Measurements from ENCODE around the gene NAA60.

The NAA60 gene

DNA sequence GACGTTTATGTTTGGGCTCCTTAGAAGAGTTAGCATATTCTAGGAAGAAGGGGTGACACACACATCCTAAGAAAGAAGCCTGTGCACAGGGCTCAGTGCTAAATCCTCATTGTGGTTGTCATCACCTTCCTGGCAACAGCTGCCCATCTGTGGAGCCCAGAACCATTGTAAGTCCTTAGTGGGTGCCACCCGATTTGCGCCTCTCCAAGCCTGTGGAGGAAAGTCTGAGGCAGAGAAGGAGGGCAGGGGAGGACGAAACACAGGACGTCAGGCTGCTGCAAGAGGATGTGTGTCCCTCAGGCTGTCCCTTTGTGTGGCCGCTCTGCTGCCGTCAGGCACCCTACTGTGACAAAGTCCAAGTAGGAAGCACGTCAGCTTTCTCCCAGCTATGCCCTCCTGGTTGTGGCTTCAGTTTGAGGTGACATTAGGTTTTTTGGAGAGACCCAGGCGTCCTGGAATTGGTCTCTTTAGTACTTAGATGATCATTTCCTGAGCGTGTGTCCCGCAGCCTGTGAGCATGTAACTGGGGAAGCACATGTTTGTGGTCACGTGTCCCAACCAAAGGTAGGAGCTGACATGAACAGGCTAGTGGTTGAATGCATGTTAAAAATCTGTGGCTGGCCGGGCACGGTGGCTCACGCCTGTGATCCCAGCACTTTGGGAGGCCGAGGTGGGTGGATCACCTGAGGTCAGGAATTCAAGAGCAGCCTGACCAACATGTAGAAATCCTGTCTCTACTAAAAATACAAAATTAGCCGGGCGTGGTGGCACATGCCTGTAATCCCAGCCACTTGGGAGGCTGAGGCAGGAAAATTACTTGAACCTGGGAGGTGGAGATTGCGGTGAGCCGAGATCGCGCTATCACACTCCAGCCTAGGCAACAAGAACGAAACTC lies 68.1 kb downstream of the NAA60 start:
- peak in 1 of 5 donors; percentile 38 for DNase-seq

DNA sequence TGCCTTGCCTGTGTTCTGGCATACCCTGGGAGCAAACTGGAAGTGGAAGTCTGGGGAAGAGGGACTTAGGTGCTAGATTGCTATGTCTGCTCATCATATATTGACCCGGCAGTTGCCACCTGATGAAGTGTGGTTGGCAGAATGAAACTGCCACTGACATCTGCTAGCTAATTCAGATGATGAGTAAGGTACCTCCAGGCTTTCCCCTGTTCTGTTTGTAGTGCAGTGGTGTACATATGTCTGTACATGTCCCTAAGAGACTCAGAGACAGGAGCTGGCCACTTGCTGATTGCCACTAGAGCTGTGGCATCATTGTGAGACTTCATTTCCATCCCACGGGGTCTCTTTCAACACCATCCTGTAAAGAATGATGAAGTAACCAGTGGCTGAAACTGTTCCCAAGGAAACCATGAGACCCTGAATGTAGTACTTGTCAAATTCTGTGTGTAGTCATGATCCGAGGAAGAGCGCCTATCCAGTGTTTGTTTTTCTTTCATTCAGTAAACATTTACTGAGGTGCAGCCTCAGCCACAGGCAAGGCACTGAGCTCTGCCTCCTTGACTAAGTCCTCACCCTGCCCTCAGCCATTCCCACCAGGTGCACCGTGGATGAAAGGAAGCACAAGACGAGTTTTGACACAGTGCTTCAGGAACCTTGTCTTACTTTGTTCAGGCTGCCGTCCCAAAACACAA lies 70.6 kb downstream of the NAA60 start:
- DNase-seq: no peak

DNA sequence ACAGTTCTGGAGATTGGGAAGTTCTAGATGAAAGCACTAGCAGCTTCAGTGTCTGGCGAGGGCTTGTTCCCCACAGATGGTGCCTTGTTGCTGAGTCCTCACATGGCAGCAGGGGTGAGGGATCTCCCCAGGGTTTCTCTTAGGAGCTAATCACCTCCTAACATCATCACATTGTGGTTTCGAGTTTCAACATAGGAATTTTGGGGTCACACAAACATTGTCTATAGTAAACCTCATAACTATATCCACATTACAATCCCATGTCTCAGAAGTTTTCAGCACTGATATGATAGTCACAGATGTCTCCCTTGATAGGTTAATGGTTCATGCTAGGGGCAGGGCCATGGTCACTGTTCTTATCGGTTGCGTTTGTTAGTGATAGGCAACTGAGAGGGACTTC lies 71.1 kb downstream of the NAA60 start:
- no peak for DNase-seq

DNA sequence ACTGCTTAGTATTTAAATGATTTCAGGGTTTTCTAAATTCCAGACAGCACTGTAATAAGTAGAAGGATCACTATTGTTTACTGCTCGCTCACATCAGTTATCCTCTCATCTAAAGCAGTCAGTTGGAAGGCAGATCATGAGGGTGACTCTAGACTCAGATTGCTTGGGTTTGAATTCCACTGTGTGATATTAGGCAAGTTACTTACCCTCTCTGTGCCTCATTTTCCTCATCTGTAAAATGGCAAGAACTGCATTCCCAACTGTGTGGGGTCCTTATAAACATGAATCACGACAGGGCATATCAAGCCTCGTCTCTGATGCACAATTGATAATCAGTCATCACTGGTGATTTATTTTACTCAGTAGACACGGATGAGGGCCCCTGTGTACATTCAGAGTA lies 72.4 kb downstream of the NAA60 start:
- no peak for DNase-seq

DNA sequence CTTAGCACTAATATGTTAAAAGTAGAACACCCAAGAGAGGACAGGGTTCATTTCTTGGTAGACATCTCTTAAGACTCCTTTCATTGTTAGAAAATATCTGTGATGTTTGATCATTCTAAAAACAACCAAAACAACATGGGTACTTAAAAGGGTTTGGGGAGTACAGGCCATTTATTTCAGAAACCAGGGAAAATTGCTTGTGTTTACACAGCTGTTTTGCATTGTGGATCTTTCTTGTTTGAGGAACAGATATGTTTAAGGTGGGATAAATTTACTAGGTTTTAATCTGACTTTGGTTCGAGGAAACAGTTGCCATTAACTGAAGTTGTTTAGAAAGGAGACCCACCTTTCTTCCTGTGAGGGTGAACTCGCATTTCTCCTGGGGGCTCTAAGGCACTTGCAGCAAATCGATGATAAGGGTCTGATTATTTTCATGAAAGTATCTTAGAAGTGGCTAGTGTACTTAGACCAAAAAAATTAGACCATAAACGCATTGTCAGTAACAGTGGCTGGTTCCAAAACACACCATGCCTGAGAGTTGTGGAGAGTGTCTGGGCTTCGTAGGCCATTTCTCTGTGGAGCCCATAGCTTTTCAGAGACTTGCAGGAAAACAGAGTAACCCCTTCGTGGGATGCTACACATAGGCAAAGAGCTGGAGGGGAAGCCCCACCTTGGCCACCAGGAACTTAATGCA lies 75.0 kb downstream of the NAA60 start:
- no peak for DNase-seq

DNA sequence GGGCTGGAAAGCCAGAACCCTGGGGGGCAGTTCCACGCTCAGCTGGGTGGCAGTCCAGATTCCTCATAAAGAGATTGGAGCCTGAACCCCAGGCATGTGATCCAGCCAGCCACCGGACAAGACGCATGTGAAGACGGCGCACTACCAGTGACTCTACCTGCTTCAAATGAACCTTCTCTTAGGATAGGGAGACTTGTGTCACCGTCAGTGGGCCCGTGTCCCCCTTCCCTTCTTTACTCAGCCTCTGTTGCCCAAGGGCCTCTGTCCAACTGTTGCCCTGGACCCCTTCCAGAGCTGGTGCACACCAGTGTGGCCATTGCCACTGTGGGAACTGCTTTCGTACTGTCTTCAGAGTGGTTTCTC lies 75.5 kb downstream of the NAA60 start:
- DNase-seq: no peak

DNA sequence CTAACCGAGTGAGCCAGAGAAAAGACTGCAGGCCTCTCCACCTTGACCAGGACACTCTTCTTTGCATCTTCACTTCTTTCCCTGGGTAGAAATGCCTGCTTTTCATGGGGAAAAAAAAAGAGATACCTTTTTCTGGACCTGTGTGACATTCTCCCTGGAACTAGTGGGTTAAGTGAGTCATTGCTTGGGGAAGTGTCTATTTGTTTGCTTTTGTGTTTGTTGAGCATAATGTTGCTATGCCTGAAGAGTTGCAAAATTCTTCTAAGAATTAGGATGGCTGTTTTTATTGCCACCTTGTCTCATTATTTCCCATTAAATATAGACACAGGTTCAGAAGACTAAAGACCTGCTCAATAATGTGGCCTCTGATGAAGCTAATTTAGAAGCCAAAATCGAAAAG lies 76.1 kb downstream of the NAA60 start:
- no peak for DNase-seq

DNA sequence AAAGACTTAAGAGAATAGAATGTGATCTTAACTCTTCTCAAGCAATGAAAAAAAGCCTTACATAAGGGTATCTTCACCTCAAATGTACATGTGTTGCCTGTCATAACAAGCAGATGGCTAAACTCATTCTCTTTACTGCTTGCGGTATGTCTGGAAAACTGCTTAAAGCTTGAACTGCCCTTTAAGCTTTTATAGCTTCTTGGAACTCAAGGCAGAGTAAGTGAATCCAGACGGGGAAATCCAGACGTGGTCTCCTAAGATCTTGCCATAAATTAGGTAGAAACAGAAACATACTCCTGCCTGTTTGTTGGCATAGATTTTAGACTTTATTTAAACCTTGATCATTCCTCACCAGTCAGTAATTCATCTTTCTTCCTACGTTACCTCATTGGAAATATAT lies 76.9 kb downstream of the NAA60 start:
- no peak for DNase-seq

DNA sequence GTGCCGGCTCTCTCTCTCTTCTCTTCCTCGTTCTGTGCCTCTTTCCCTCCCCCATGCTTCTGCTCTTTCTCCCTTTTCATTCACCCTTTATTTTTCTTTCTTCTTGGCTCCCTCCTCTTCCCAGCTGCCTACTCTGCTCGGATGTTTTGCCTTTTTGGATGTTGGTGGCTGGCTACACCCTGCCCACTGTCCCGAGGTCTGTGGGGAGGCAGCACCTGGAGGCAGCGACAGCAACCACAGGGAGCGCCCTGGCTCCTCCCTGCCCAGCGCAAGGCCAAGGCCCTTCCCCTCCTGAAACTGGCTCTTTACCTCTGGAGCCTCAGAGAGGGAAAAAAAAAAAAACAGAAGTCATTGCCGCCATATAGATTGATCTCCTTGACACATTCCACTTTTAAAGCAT lies 77.4 kb downstream of the NAA60 start:
- no peak for DNase-seq

DNA sequence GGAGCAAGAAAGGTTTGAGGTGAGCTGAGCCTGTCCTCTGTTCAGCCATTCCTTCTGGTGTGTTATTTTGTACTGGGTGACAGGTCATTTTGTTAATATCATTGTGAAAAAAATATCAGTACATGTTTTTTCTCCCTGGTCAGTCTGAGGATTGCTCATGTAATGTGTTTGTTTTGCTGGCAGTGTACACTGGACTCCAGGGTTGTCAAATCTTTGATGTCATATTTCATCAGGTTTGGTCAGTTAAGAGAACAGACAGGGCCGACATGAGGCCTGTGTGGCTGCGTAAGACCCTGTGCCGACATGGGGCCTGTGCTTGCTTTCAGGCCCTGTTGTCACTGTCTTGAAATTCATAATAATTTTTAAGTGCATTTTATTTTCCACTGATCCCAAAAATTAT lies 79.8 kb downstream of the NAA60 start:
- DNase-seq: no peak

DNA sequence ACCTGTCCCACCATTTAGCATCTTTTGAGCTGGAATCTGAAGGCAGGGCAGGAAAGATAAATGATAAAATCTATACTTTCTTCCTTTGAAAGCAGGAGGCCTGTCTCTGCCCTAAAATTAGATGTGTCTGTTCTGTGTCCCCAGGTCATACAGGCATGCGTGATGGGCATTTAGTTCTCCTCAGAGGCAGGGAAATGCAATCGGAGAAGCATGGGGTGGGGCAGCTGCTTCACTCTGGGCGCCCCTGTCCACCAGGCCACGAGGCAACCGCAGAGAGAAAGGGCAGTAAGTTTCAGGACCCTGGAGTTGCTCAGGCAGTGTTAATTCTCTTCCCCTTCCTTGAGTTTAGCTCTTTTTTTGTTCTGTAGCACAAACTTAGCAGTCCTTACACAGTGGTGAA lies 82.5 kb downstream of the NAA60 start:
- DNase-seq: no peak

DNA sequence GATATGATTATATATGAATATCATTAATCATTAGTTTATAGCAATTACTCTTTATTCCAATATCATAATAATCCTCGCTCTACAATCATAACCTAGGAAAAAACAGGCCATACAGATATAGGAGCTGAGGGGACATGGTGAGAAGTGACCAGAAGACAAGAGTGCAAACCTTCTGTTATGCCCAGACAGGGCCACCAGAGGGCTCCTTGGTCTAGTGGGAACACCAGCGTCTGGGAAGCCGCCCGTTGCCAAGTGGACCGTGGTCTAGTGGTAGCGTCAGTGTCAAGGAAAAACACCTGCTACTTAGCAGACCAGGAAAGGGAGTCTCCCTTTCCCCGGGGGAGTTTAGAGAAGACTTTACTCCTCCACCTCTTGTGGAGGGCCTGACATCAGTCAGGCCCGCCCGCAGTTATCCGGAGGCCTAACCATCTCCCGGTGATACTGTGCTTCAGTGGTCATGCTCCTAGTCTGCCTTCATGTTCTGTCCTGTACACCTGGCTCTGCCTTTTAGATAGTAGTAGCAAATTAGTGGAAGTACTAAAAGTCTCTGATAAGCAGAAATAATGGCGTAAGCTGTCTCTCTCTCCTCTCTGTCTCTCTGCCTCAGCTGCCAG lies 83.8 kb downstream of the NAA60 start:
- DNase-seq: peak in 2 of 5 donors; percentile 18 to 28

DNA sequence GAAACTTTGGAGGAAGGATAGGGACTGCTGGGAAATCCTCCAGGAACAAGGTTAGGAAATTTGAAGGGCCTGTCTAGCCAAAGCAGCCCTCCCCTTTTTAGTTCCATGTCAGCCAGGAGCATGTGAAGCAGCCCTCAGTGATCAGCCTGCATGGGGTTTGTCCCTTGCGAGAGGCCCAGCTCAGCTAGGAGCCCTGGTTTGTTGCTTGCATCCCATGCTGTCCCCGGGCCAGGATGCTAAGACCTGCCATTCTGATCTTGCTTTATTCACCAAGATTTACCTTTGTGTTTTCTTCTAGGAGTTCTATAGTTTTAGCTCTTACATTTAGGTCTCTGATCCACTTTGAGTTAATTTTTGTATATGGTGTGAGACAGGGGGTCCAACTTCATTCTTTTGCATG lies 84.9 kb downstream of the NAA60 start:
- no peak for DNase-seq

DNA sequence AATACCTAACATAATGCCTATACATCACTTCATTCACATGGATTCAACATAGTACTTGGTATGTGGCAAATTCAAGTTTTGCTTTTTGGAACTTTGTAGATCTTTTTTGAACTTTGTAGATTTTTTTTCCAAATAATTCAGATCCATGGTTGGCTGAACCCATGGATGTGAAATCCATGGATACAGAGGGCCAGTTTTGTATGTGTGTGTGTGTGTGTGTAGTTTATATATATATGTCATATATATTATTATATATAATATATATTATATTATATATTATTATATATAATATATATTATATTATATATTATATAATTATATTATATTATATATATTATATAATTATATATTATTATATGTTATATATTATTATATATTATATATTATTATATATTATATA lies 85.7 kb downstream of the NAA60 start:
- DNase-seq: no peak

DNA sequence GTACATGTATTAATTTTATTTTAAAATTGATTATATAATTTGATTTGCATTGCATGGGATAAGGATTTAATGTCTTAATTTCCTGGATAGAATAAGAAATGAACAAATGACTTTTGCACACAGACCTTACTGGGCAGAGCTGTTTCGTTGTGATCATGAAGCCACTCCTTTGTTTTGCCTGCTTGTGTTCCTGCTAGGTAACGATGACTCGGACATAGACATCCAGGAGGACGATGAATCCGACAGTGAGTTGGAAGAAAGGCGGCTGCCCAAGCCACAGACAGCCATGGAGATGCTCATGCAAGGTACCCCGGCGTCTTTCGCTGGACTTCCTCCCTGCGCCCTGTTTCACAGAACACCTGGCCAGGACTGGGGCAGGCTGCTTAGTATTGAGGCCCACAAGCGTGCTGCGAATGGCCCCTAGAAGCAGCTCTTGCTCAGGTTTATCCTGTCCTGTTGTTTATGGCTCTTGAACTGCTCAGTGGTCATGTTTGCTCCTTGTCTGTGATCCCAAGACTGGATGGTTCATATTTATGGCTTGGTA lies 87.0 kb downstream of the NAA60 start:
- no peak for DNase-seq

DNA sequence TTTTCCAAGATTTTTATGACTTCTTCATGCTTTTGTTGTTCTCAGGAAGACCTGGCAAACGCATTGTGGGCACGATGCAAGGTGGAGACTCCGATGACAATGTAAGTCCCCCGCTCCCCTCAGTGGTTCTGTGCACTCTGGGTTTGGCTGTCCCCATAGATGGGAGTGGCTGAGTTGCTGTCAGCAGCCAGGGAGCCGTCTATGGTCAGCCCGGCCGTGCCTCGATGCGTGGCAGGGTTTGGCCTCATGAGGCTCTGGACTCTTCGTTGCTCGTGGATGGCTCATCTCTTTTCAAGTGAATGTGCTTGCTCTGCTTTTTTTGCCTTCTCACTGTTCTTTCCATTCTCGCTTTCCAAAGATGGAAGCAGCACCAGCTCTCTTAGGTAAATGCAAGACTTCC lies 89.3 kb downstream of the NAA60 start:
- no peak for DNase-seq

DNA sequence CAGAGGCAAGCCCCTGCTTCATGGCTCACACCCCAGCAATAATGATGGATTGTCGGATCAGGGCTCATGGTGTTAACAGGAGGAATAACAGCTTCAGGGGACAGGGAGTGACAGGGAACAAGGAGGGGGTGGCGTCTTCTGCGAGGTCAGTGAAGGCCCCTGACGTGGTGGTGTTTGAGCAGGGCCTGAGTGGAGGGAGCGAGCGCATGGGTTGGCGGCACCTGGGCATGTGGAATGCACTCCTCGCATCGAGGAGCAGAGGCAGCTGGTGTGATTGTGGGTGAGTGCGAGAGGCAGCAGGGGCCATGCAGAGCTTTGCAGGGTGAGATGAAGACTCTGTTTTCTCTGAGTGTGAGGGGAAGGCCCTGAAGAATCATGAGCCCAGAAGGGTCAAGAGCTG lies 90.6 kb downstream of the NAA60 start:
- no peak for DNase-seq

DNA sequence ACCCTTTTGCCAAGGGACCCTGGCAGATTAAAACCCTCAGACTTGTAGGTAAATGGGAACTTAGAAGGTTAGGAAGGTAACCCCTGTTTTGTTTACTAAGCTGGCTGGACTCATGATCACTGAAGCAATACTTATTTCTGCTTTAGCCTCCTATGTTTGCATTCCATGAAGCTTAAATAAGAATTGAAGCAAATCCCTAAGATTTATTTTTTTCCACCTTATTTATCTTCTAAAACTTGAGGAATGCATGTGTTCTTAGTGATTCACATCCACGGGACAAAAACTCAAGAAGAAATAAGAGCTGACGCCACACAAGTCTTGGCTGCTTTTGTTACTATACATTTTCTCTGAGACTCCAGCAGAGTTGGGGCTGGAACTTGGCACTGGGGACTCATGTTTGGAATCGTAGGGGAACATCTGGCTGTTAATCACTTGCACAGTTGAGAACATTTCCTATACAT lies 92.8 kb downstream of the NAA60 start:
- DNase-seq: no peak
